ENCODE results near the gene RPRD2.
"Not testable (repeated sequence)": the region's sequence is repeated elsewhere in the genome, so short reads cannot be mapped to it uniquely, and the experiment has no call there.

RPRD2 gene

DNA sequence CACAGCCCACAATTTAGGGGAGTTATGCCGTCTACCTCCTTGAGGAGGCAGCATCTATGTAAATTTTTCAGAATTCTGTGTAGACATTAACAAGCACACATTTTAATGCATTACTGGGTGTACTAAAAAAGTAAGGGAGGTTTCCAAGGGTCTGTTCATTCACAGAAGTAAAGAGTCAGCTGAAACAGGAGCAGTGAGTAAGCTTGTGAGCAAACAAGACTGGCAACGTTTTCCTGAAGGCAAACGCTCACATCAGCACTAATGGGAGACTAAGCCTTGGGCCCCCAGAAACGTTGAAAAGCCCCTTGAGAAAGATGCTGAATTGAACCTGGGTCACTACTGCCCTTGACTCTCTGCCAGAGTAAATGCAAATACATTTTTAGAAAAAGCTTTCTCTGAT lies 25.7 kb downstream of the RPRD2 start:
- DNase-seq (ENCODE audit: low spot score): no peak

DNA sequence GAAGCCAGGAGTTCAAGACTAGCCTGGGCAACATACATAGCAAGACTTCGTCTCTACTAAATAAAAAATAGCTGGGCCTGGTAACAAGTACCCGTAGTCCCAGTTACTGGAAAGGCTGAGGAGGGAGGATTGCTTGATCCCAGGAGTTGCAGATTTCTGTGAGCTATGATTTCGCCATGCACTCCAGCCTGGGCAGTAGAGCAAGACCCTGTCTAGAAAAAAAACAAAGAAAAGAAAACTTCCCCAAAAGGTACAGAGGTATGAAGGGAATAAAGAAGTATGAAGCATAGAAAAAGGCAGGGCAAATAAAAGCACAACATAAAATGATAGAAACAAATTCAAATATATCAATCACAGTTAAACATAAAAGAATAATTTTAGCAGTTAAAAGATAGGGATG lies 28.7 kb downstream of the RPRD2 start:
- no peak for DNase-seq (ENCODE audit: low spot score)

- DNase-seq (ENCODE audit: low spot score): not testable (repeated sequence)
Measured at GRCh38 chr1:150395115-150395514, 31.2 kb downstream of the RPRD2 start.

- no peak for DNase-seq (ENCODE audit: low spot score)
Measured at GRCh38 chr1:150397392-150398032, 33.6 kb downstream of the RPRD2 start.

DNA sequence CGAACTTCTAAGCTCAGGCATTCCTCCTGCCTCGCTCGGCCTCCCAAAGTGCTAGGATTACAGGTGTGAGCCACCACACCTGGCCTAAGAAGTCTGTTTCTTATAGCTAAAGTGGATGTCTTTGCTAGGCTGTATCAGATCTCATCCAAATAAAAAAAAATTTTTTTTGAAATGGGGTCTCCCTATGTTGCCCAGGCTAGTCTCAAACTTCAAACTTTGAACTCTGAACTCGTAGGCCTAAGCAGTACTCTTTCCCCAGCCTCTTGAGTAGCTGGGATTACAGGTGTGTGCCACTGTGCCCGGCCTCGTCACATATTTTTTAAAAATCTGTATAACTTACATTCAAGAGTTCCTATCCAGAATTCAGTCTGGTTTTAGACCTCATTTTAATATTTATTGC lies 40.5 kb downstream of the RPRD2 start:
- DNase-seq (ENCODE audit: low spot score): no peak

GRCh38 chr1:150405660-150406059 lies 41.7 kb downstream of the RPRD2 start:
- no peak for DNase-seq (ENCODE audit: low spot score)

- no peak for DNase-seq (ENCODE audit: low spot score)
Measured at GRCh38 chr1:150406483-150406882, 42.5 kb downstream of the RPRD2 start.

GRCh38 chr1:150407330-150407729 lies 43.4 kb downstream of the RPRD2 start:
- no peak for DNase-seq (ENCODE audit: low spot score)

DNA sequence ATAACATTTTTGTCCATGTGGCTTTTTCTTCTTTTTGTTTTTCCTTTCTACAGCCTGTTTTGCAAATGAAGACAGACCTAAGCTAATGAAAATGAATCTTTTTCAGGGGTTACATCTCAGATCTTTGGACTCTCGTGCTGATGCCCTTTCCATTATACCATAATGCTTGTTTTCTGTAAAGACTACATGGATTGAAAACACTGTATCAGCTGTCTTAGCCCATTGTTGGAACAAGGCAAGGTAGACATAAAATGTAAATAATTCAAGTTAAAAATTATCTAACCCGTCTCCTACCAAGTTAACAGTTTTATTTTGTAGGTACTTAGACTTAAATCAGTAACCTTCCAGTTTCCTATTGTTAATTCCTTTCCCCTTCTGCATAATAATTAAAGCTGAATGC lies 44.9 kb downstream of the RPRD2 start:
- no peak for DNase-seq (ENCODE audit: low spot score)

DNA sequence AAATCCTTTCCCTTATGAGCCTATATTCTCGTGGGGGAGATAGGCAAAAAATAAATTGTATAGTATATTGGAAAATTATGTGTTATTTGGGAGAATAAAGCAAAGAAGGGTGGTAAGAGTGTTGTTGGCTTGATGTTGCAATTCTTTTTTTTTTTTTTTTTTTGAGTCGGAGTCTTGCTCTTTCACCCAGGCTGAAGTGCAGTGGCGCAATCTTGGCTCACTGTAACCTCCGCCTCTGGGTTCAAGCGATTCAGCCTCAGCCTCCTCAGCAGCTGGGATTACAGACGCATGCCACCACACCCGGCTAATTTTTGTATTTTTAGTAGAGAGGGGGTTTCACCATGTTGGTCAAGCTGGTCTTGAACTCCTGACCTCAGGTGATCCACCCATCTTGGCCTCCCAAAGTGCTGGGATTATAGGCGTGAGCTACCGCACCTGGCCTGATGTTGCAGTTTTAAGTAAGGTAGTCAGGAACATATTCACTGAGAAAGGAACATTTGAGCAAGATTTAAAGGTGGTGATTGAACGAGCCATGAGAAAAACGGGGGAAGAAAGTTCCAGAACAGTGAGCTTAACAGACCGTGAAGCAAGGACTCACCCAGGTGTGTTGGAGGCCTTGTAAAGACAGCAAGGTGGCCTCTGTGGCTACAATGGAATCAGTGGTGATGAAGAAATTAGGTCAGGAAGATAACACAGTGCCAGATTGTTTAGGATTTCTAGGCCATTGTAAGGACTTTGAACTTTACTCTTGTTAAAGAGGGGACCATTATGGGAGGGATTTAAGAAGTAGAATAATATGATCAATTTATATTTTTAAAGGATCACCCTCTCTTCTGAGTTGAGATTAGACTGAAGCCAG lies 45.8 kb downstream of the RPRD2 start:
- no peak for DNase-seq (ENCODE audit: low spot score)

GRCh38 chr1:150410582-150411101 lies 46.7 kb downstream of the RPRD2 start:
- peak; percentile 2 for DNase-seq (ENCODE audit: low spot score)

GRCh38 chr1:150414592-150414991 lies 50.6 kb downstream of the RPRD2 start:
- DNase-seq (ENCODE audit: low spot score): no peak

DNA sequence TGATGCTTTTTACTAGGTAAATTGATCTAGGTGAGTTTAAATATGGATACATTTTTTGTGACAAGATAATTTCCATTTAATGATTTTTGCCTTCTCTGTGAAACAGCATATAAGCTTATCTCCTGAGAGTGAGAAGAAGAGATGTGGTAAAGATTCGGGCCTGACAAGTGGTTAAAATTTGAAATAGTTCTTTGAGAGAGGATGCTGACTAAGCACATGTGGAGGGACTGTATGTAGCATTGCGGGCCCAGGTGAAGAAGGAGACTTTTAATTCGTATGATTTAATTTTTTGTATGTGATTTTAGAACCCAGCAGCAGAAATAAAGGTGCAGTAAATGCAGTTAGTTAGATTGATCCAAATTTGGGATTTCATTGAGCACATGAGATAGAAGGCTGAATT lies 51.9 kb downstream of the RPRD2 start:
- DNase-seq (ENCODE audit: low spot score): no peak

DNA sequence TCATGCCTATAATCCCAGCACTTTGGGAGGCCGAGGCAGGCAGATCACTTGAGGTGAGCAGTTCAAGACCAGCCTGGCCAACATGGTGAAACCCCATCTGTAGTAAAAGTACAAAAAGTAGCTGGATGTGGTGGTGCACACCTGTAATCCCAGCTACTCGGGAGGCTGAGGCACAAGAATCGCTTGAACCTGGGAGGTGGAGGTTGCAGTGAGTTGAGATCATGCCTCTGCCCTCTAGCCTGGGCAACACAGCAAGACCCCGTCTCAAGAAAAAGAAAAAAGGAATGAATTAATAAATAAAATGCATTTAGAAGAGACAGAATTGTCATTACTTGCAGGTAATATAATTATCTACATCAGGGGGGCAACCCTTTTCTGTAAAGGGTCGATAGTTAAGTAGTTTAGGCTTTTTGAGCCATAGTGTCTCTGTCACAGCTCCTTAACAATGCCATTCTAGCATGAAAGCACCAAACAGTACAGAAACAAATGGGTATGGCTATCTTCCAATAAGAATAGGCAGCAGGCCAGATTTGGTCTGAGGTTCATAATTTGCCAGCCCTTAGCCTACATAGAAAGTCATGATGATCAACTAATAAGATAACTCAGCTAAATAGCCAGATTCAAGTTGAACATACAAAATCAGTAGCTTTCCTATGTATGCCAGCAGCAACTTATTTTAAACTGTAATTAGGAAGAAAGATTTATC lies 56.8 kb downstream of the RPRD2 start:
- peak; percentile 50 for DNase-seq (ENCODE audit: low spot score)

GRCh38 chr1:150422541-150422940 lies 58.6 kb downstream of the RPRD2 start:
- DNase-seq (ENCODE audit: low spot score): no peak

DNA sequence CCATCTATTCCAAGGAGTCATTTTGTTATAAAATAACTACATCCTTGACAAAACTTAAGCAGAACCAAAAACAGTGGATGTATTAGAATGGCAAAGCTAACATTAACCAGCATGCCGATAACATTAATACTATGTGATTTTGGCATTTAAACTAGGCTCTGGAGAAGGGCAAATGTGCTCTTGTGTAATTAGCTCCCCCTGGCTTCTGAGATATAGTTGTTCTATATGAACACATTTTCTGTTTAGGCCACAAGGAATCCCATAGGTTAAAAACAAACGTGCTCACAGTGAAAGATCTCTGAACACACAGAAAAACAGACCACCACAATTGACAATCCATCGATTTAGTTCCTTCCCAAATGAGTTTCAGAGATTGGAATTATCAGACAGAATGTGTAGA lies 65.9 kb downstream of the RPRD2 start:
- DNase-seq (ENCODE audit: low spot score): no peak

GRCh38 chr1:150441121-150441520 lies 77.2 kb downstream of the RPRD2 start:
- no peak for DNase-seq (ENCODE audit: low spot score)

DNA sequence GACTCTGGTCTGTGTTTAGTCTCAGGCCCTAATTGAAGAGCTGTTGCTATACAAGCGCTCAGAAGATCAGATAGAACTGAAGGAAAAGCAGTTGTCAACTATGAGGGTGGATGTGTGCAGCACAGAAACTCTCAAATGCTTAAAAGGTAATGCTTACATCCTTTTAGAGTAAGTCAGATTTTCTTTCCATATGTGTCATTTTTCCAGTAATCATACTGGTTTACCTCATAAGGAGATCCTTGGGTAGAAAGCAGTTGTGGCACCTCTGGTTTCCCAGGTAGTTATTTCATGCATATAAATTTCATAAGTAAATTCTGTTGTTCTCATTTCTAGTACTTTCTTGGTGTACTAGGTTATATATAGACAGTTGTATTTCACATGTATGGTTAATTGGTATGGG lies 80.3 kb downstream of the RPRD2 start:
- DNase-seq (ENCODE audit: low spot score): no peak

GRCh38 chr1:150456146-150456647 lies 92.2 kb downstream of the RPRD2 start:
- no peak for DNase-seq (ENCODE audit: low spot score)

DNA sequence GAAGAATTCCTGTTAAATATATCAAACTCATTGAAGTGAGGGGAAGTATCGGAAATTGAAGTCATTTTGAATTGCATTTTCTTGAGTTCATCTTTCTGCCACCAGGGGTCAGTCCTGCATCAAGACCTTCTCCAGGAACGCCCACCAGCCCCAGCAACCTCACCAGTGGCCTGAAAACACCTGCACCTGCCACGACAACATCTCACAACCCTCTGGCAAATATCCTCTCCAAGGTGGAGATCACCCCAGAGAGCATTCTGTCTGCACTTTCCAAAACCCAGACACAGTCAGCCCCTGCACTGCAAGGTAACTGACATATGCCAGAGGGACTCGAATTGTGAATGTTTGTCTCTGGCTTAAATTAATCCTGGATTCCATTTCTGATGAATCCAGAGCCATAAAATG lies 100.5 kb downstream of the RPRD2 start:
- no peak for DNase-seq (ENCODE audit: low spot score)

DNA sequence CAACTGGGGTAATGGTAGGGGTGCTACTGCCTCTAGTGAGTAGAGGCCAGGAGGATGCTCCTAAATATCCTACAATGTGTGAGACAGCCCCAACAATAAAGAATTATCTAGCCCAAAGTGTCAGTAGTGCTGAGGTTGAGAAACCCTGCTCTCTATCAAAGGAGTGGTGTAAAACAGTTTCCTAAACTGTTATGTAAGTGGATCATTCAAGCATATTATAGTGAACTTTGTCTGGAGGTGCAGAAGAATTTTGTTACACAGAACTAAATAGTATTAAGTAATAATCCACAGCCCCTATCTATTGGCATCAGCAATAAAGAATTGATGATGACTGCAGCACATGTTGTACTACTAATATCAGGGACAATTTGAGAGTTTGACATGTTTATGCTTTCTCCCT lies 103.0 kb downstream of the RPRD2 start:
- DNase-seq (ENCODE audit: low spot score): no peak

DNA sequence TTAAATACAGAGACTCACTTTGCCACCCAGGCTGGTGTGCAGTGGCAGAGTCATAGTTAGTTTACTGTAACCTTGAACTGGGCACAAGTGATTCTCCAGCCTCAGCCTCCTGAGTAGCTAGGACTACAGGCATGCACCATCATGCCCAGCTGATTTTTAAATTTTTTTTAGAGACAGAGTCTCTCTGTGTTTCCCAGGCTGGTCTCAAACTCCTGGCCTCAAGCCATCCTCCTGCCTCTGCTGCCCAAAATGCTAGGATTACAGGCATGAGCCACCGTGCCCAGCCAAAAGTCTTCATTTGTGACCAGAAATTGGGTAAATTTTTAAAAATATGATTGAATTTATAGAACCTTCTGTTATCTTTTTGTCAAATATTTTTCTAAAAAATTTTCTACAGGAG lies 105.3 kb downstream of the RPRD2 start:
- DNase-seq (ENCODE audit: low spot score): no peak

Data from putamen (tissue), 1 donor.